ENCODE data around the gene PGF. TPM values are rescaled to one million over a fixed set of nuclear protein-coding genes. Genes with fewer than 3 reads are reported as not detected.

PGF gene
- total and polyA plus RNA-seq, 2 of the 13 experiments (the other 11 are each of a cell fraction or from before 2014, with no cell fraction given): 10.7 to 27.5 TPM

- TF ChIP-seq ZNF644 (CRISPR knock-in tag; IDR thresholded peaks at IDR 0.05; ENCODE audit: low read depth) (peak; percentile 88), ARID5B (CRISPR knock-in tag; IDR thresholded peaks at IDR 0.05) (peak; percentile 63), TOPORS (CRISPR knock-in tag; IDR thresholded peaks at IDR 0.05) (peak; percentile 8; the same call in 1 of the 2 replicates), KLF11 (CRISPR knock-in tag; IDR thresholded peaks at IDR 0.05) (no peak), NCOR1 (IDR thresholded peaks at IDR 0.05; ENCODE audit: borderline replicate concordance, low read length) (peak; percentile 62; the same call in 1 of the 2 replicates), MIER3 (CRISPR knock-in tag; IDR thresholded peaks at IDR 0.05; ENCODE audit: borderline replicate concordance) (0 out of 2 replicates have a peak, but pooled peaks have one; percentile 37), RXRB (CRISPR knock-in tag; IDR thresholded peaks at IDR 0.05; ENCODE audit: borderline replicate concordance) (peak; percentile 56), ZNF3 (CRISPR knock-in tag; IDR thresholded peaks at IDR 0.05) (no peak), ZNF704 (CRISPR knock-in tag; IDR thresholded peaks at IDR 0.05; ENCODE audit: borderline replicate concordance) (0 out of 2 replicates have a peak, but pooled peaks have one; percentile 10), HNF4A (CRISPR knock-in tag; IDR thresholded peaks at IDR 0.05) (peak; percentile 93), ZNF138 (CRISPR knock-in tag; IDR thresholded peaks at IDR 0.05; ENCODE audit: low read depth) (peak; percentile 85; the same call in 1 of the 2 replicates), SIX4 (CRISPR knock-in tag; IDR thresholded peaks at IDR 0.05) (peak; percentile 21; the same call in 1 of the 2 replicates), SALL1 (CRISPR knock-in tag; IDR thresholded peaks at IDR 0.05) (peak; percentile 51)
Measured at GRCh38 chr14:74950795-74951442, 4.5 kb downstream of the PGF start (continued).
